GM18520 (cell line): ENCODE data around the gene TMTC1.

ENCODE experiments used
- ATAC-seq: cut with Tn5 transposase; IDR thresholded peaks from one replicate; pipeline ENCODE4 v1.9.1; 2021; ENCODE audit not compliant: unreplicated experiment

The TMTC1 gene

DNA sequence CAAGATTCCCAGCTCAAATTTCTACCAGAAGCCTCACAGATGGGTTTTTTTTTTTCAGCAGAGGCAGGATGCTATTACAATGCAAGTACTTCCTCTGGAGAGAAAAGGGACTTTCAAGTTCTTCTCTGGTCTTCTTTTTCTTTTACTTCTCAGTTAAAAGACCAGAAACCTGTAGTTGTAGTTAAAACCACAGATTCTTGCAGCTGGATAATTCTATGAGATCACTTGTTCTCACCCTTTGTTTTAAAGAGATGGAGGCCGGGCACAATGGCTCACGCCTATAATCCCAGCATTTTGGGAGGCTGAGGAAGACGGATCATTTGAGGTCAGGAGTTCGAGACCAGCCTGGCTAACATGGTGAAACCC, 238.7 kb downstream of the TMTC1 start:
- peak; percentile 76 for ATAC-seq

DNA sequence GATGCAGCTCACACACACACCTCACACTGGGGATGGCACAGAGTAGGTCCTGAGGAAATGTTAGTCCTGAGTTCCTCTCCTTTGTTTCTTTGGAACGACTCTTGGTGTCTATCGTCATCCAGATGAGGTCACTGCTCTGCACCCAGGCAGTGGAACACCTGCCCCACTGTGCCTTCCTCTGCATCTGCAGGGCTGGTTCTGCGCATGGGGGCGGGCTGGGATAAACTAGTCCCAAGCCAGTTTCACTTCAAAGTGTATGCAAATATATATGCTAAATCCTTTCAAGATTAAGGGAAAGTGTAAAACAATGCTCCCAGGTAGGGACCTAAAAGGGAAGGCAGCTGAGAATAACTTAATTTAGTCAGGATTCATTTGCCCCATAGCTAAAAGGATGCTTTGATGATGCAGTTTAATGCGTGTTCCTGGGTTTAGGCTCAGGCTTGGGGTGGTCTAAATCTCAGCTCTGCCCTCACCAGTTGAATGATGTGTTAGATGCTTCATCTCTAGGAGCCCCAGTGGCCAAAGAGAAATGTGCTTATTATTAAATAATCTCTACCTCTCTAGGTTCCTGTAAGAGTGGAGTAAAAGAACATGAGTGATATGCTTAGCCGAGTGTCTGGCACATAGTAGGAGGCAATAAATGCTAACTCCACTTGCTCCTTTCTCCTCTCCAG, 239.2 kb downstream of the TMTC1 start:
- ATAC-seq, result no peak

DNA sequence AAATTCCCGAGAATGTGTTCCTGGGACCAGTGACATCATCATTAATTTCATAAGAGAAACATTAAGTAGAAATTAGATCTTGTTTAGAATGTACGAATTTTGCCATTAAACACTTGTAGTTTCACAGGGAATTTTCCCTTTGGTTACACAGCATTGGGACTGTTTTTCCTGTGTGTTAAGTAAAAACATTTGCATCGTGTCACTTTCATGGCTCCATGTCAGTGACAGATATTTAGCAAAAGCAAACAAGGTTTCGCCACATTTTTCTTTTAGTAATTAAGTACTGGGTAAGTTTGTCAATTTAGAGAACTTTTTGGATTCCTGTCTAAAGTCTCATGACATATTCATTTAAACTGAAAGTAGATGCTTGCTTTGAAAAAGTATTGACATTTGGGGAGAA, 240.7 kb downstream of the TMTC1 start:
- ATAC-seq, result no peak

DNA sequence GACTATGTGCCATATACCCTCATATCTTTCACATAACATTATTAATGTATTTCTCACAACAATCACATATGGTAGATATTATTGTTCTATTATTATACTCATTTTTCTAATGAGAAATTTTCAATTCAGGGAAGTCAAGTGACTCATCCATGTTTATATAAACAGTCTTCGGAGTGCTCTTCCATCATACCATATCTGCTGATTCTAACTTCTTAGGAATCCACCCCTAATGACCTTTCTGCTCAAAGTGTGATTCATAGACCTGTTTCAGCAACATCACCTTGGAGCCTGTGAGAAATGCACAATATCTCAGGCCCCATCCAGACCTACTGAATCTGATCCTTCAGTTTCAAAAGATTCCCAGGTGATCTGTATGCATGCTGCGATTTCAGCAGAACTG, 246.4 kb downstream of the TMTC1 start:
- no peak for ATAC-seq

DNA sequence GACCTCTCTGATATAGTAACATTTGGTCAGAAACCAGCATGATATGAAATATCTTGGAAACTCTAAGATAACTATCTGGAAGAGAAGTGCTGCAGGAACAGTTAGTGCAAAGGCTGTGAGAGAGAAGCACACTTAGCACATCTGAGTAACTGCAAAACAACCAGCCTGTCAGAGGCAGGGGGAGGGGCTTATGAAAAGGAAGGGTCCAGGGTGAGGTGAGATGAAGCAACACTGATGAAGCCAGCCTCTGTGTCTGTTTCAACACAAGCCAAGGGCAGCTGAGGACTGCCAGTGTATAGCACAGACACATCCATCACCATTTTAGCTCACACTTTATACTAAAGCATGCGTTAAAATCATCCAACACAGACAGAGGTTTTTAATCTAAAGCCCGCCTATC, 248.8 kb downstream of the TMTC1 start:
- no peak for ATAC-seq

DNA sequence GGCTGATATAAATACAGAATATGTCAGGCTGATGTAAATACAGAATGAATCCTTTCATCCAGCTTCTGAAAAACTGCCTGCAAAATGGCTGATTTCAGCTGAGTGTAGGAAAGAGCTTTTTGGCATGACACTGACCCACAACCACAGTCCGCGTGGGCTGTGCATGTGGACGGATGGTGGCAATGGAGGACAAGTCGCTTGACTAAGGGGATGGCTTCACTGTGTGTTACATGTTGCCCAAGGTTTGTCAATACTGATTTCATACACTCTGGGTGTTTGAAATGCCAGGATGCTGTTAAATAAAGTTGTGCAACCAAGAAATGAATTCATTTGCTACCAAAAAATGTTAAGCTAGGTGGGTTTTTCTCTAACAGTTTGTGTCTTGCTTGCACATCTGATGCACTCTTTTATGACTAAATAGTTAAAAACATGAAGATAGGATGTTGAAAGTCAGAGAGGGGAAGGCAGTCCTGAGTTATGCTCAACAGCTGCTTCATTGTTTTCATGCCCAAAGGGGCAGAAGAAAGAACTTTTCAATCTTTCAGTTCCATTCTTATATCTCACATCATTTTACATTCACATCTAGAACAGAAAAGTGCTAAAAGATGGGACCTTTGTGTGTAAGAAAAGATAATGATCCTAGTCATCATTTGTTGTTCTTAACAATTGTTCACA, 249.8 kb downstream of the TMTC1 start:
- no peak for ATAC-seq

DNA sequence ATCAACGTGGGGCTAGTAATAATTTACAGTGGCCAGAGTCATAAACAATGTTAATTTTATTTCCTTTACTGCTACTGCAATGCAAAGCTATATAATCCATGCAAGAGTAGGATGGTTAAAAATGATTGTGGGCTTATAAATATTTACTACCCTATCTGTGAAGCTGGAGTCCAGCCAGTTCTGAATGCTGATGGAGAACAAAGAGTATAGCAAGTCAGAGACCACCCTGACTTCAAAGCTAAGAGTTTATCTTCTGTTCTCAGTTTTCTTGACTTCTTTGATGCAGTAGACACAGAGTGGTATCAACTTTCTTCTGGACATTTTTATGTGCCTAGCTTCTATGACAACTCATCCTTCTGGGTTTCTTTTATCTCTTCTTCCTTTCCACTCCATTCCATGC, 252.3 kb downstream of the TMTC1 start:
- no peak for ATAC-seq

DNA sequence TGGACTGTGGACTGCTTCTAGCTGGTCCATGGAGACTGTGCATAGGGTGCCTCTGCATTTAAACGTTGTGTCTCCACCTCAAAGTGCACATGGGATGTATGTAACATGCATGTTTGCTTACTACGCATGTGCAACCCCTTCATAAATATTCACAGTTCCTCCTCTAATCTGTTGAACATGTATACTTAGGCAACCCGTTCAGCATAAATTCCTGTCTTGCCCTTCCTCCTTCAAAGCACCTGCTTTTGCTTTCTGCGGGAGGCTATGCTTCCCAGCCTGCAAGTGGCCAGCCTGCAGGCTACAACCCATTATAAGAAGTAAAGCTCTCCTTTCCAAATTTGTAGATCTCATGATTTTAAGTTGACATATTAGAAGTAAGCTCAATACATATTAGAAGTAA, 253.3 kb downstream of the TMTC1 start:
- no peak for ATAC-seq

DNA sequence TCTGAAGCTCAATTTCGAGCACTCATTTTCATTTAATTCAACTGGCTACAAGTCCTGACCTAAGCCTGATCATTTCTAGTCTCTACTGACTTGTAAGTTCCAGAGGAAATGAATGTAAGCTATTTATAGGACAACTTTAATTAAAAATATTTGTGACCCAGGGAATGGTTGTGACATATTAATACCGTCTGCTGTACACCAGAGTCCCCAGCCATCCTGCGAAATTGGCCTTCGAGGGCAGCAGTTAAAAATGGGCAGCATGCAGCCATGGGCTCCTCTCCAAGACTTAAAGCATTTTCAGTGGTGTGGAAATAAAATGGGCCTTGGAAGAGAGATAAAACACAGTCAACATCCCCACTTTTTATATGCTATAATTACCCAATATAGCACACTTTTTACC, 255.6 kb downstream of the TMTC1 start:
- no peak for ATAC-seq

DNA sequence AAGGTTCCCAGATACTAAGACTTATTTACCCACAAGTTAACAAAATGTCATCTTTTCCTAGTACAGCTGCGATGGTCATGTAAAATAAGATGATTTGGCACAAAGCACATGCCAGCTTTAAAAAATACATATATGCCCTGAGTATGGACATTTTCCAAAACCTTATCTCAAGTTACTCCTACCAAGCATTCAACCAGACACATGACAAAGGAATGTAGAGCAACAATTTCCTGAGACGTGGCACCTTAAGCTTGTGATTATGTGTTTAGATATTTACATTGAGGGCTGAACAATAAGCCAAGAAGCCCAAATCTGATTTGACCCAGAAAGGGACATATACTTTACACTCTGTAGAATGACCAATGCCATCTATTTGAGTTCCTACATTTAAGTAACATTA, 261.8 kb downstream of the TMTC1 start:
- ATAC-seq, result no peak

DNA sequence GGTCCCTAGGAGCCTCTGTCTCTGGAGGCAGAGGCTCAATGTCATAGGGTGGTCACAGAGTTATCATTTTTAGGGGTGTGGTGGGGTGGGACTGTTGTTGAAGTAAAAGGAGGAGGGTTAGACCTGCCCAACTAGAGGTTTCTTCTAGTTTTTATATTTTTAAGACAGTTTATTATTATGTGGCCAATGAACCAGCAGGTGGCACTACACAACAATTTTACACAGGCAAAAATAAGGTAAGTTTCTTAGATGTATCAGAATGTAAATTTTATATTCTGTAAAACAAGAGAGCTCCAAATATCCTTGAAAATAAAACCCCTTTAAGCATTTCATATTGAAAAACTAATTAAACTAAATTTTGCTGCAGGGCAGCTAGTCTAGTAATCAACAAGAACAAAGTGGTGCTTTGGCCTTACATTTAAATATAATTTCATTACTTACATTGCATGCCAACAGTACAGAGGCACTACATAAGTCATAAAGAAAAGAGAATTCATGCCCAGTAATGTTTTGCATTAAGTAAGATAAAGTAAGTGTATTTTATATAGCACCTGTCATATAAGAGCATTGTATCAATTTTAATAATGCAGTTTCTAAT, 264.1 kb downstream of the TMTC1 start:
- ATAC-seq, result no peak

DNA sequence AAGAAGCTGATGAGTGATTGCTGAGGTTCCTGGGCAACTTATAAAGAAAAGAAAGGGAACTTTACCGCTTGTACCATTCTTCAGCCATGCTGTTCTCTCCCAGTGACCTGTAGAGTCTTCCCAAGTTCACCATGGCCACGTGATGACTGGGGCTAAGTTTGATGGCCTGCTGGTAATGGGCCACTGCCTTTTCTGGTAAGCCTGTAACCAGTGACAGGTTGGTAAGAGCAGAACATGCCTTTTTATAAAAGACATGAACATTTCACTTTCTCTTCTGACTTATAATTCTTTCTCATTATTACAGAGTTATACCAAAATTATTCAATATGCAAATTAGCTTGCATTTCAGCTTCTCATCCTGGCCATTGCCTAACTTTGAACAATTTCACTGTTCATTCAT, 265.3 kb downstream of the TMTC1 start:
- no peak for ATAC-seq

DNA sequence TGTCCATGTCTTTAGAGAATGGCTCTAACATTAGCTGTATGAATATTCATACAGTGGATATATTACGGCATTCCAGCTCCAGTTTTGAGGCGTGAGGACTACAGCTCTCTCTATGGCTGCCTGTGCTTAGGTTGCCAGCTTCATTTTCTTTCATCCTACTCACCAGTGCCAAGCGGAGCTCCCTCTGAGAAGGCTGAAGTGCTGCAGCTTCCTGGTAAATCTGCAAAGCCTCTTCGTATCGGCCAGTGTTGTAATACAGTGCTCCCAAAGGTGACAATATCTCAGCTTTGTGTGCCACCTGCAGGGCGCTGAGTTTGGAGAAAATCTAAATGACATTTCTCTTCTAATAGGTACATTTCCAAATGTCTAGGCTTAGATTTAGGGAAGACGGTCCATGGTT, 266.5 kb downstream of the TMTC1 start:
- ATAC-seq, result no peak

DNA sequence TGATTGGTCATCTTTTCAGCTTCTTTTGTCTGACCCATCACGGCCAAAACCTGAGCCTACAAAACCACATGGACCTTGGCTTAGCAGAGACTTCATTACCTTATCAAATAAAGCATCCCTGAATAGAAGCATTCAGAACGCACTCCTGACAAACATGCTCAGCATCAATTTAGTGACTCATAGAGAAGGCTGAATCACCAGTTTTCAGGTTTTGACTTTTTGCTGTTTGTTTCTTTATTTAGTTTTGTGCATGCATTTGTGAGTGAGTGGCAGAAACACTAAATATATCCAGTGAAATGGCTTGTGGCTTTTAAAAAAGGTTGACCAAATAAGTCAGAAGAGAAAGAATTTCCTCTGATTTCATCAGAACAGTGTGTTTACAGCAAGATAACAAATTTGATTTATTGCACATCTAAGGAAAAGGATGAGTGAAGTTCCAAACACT, 267.3 kb downstream of the TMTC1 start:
- ATAC-seq, result no peak

DNA sequence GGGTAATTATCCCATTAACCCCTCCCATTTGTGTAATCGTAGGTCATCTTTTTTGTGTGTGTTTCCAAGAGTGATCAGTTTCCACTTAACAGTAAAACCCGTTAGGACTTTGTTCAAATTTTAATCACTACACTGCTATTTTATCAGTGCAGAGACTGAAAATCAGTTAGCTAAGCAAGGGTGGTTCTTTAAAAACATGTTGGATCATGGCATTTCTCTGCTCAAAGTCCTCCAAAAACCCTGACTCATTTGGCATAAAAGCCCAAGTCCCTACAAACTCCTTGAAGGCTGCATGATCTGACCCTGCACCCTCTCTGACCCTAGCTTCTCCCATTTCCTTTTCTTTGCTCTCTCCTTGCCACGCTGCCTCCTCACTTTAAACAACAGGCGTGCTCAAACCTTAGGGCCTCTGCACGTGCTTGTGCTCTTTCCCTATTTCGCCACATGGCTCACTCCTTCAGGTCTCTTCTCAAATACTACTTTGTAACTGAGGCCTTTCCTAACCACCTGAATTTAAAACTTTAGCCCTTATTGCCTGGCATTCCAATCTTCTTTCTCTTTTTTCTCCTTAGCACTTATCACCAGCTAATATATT, 273.1 kb downstream of the TMTC1 start:
- no peak for ATAC-seq

DNA sequence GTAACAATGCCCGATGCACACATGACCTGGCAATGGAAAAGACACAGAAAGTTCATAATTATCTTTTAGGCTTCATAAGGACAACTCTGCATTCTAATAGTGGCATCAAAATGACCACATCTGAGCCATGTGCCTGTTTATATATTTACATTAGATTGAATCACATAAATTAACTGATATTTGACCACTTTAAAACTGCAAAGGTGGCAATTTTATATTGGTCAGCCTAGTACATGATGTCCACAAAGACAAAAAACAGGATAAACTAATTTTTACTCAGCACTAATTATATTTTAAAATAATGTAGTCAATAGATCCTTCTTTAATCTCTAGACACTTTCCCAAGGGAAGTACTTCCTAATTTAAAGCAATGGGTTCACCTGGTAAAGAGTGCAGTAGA, 274.2 kb downstream of the TMTC1 start:
- ATAC-seq, result no peak

DNA sequence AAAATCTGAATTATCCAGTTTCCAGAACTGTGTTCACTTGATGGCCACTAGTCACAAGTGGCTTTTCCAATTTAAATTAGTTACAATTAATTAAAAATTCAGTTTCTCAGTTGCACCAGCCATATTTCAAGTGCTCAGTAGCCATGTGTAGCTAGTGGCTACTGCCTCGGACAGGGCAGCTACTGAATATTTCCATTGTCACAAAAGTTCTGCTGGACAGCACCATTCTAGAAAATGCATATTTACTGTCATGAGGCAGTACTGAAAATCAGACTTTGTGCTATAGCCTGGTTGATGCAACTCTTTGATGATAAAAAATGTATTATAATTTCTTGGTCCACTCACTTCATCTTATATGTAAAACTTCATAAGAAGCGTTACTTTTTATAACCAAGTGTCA, 274.8 kb downstream of the TMTC1 start:
- no peak for ATAC-seq

DNA sequence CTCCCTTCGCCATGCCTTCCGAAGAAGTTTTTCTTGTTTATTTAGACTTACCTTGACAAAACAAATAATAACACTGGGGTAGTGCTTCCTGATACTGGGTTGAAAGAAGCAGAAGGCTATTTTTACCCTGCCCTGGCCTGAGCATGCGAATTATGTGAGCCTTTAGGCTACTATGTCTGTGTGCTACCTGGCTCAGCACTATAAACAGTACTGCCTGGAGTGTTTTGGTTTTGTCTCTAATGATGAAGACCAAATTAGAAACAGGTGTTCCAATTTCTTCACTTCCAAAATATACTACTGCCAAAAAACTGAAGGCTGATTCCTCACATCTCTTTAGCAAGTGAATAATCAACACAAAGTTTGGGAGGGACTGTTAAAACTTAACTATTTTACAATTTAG, 278.6 kb downstream of the TMTC1 start:
- ATAC-seq, result no peak

DNA sequence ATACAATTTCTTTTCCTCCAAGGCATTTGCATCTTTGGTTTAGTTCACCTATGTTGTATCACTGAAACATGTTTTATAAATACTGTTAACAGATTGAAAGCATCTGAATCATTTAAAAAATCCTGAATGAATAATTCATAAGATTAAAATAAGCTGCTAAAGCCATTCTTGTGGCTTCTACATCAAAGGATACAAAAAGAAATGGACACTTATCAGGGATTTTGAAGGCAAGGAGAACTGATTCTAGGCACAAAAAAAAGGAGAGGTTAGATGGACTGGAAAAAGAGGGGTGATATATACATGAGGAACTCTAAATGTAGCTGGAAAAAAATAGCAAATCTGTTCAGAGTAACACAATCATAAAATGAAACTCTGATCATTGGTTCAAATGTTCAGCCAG, 280.5 kb downstream of the TMTC1 start:
- no peak for ATAC-seq

DNA sequence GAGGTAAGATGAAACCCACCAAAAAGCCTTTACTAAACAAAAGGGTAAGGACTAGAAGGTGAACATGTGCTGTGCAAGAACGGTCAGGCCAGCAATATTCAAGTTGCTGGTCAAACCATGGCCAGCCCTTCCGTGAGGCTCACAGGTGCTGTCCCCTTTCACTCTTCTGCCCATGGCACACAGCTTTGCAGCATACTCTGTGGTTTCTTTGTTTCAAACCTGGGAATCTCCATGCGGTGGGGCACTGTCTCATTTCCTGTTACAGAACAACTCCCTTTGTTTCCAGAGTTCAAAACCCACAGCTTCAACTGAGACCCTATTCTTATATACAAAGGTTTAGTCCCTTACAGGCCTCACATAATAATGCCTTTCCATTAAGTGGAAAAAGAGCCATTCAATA, 284.5 kb downstream of the TMTC1 start:
- ATAC-seq, result no peak

DNA sequence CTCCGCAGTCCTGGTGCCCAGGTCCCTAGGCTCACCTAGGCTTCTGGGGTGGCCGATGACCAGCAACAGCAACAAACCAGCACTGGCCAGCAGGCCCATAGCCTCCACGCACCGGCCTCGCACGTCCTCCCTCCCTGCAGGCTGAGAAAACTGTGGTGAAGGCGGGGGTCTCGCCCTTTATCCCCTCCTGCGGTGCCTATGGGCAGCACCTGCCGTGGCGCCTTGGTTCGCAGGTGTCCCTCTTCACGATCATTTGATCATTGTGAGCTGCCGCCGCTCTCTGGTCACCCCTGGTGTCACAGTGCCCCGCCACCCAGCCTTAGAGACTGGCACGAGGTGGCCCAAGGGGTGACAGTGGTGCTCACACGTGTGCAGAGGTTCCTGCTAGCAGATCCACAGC, 286.2 kb downstream of the TMTC1 start, which contains the start of gene OVCH1:
Gene OVCH1, minus strand, starts transcription at position 99 of the 400 bp plus-strand sequence. Its CDS starts 0 bp downstream, at position 99.
- ATAC-seq, result no peak

DNA sequence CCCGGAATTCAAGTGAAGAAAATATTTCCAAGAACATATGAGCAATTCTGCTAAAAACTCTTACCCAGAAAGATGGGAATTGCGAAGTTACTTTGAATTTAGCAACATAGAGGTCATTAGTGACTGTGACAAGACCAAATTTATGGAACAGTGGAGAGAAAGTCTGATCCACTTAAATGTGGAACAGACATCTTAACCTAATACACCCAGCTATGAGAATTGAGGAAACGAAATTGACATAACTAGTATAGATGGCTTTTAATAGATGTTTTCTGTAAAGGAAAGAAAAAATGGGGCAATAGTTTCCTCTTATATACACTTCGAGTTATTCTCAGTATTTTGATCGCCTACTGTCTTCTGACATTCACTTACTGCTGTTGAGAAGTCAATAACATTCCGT, 290.9 kb downstream of the TMTC1 start:
- no peak for ATAC-seq
